HG03520 (cell line): ENCODE results near the gene SLC2A4RG.
"Not testable (repeated sequence)": the region's sequence is repeated elsewhere in the genome, so short reads cannot be mapped to it uniquely, and the experiment has no call there.

ENCODE experiments used
- ATAC-seq: cut with Tn5 transposase; IDR thresholded peaks from one replicate; pipeline ENCODE4 v1.9.1; 2021; ENCODE audit warnings: mild to moderate bottlenecking, moderate library complexity; ENCODE audit not compliant: unreplicated experiment

SLC2A4RG gene

DNA sequence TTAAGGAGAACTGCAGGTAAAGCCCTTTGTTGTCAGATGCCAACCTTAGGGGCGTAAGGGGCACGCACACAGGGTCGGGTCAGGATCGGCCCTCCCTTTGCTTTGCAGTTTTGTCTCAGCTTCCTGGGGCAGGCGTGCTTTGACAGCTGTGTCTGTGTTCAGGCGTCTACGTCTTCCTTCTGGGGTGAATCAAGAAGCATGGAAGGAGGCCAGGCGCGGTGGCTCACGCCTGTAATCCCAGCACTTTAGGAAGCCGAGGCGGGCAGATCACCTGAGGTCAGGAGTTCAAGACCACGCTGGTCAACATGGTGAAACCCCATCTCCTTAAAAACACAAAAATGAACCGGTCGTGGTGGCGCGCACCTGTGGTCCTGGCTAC is 30.4 kb upstream of the SLC2A4RG start:
- no peak for ATAC-seq

DNA sequence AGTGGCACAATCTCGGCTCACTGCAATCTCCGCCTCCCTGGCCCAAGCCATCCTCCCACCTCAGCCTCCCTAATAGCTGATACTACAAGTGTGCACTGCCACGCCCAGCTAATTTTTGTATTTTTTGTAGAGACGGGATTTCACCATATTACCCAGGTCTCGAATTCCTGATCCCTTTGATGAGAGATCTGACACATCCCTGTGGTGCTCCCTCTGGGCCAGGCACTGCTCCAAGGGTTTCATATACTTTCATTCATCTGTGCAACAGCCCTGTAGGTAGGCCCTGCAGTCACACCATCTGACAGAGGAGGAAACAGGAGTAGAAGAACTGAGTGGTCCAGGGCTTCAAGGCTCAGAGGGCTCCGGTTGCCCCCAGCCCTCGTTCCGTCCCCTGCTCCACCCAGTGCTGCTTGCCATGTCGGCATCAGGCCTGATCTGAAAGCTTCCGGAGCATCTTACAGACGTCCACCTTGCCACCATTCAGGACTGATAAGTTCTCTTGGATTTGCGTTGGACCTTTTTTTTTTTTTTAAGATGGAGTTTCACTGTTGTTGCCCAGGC is 28.4 kb upstream of the SLC2A4RG start:
- ATAC-seq: no peak

DNA sequence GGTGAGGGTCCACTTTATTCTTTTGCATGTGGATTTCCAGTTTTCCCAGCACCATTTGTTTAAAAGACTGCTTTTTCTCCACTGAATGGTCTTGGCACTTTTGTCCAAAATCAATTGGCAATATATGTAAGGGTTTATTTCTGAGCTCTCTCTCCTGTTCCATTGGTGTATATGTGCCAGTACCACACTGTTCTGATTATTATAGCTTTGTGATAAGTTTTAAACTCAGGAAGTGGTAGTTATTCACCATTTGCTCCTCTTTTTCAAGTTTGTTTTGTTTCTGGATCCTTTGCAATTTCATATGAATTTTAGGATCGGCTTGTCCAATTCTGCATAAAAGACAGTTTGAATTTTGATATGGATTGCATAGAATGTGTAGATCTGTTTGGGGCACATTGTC is 27.4 kb upstream of the SLC2A4RG start:
- ATAC-seq: no peak

DNA sequence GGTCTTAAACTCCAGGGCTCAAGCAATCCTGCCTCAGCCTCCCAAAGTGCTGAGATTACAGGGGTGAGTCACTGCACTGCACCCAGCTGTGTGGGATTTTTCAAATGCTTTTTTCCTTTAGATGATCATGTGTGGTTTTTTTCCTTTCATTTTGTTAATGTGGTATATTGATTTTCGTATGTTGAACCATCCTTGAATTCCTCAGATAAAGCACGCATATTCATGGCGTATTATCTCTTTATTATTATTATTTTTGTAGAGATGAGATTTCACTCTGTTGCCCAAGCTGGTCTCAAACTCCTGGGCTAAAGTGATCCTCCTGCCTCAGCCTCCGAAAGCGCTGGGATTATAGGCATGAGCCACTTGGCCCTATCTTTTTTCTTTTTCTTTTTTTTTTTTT is 24.7 kb upstream of the SLC2A4RG start:
- no peak for ATAC-seq

DNA sequence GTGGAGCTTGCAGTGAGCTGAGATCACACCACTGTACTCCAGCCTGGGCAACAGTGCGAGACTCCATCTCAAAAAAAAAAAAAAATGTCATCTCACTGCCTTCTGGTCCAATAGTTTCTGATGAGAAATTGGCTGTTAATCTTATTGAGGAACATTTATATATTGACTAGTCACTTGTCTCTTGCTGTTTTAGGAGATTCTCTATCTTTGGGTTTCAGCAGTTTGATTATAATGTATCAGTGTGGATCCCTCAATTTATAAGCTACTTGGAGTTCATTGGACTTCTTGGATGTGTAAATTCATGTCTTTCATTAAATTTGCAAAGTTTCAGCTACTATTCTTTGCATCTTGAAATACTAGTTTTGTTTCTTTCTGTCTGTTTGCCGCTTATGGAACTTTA is 20.6 kb upstream of the SLC2A4RG start:
- ATAC-seq: no peak

DNA sequence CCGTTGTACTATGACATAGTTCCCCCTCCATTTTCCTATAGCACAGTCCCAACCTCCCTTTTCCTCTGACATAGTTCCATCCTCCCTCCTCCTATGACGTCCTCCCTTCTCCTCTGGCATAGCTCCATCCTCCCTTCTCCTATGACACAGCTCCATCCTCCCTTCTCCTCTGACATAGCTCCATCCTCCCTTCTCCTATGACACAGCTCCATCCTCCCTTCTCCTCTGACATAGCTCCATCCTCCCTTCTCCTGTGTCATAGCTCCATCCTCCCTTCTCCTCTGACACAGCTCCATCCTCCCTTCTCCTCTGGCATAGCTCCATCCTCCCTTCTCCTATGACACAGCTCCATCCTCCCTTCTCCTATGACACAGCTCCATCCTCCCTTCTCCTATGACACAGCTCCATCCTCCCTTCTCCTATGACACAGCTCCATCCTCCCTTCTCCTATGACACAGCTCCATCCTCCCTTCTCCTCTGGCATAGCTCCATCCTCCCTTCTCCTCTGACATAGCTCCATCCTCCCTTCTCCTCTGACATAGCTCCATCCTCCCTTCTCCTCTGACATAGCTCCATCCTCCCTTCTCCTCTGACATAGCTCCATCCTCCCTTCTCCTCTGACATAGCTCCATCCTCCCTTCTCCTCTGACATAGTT is 16.5 kb upstream of the SLC2A4RG start:
- ATAC-seq: not testable (repeated sequence)

DNA sequence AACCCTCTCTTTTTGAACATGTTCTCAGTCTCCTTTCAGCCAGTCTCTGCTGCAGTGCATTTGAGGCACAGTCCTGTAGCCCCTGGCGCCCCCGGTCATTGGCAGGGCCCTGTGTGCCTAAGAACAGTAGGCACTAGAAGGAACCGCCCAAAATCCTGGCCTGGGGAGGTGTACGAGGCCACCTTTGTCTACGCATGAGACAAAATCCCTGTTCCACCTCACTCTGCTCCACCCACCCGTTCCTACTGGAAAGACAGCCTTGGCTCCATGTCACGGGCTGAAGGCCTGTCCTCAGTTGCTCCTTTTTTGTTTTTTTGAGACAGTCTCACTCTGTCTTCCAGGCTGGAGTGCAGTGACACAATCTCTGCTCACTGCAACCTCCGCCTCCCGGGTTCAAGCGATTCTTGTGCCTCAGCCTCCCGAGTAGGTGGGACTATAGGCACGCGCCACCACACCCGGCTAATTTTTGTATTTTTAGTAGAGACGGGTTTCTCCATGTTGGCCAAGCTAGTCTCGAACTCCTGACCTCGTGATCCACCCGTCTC is 9.3 kb upstream of the SLC2A4RG start:
- not testable (repeated sequence) for ATAC-seq

DNA sequence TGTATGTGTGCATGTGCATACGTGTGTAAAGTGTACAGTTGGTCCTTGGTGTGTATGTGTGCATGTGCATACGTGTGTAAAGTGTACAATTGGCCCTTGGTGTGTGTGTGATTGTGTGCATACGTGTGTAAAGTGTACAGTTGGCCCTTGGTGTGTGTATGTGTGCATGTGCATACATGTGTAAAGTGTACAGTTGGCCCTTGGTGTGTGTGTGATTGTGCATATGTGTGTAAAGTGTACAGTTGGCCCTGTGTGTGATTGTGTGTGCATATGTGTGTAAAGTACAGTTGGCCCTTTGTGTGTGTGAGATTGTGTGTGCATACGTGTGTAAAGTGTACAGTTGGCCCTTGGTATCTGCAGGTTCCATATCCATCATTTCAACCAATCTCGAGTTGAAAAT is 8.2 kb upstream of the SLC2A4RG start:
- ATAC-seq: no peak

DNA sequence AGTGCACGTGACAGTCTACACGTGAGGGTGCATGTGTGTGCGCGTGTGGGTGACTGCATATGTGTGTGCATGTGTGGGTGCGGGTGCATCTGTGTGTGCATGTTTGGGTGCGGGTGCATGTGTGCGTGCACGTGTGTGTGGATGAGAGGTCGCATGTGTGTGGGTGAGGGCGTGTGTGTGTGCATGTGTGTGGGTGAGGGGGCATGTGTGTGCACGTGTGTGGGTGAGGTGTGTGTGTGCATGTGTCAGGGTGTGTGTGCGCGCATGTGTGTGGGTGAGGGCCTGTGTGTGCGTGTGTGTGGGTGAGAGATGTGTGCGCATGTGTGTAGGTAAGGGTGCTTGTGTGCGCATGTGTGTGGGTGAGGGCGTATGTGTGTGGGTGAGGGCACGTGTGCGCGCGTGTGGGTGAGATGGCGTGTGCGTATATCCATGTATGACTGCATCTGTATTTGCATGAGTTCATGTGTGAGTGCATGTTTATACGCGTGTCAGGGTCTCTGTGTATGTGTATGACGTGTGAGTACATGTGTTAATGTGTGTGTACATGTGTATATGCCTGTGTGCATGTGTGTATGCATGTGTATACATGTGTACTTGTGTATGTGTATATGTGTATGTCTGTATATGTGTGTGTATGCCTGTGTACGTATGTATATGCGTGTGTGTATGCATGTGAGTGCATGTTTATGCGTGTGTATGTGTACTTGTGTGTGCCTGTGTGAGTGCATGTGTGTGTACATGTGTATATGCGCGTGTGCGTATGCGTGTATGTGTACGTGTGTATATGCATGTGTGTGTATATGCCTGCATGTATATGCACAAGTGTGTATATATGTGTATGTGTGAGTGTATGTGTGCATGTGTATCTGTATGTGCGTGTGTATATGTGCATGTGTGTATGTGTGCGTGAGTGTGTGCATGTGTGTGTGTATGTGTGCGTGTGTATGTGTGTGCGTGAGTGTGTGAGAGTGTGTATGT is 7.2 kb upstream of the SLC2A4RG start:
- ATAC-seq: no peak

DNA sequence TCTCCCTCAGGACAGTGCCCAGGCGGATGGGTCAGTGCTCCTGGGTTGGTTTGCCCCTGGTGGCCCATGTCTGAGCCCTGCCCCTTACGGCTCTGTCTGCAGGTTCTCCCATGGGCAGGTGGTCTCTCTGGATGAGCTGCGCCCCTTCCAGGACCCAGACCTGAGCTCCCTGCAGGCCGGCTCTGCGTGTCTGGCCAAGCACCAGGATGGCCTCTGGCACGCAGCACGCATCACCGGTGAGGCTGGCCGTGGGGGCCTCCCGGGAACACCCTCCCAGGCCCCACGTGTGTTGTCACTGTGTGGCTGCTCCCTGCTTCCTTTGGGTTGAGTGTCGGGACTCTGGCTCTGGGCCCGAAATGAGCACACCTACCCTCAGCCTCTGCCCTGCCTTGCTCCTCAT is 6.5 kb upstream of the SLC2A4RG start:
- ATAC-seq: no peak

DNA sequence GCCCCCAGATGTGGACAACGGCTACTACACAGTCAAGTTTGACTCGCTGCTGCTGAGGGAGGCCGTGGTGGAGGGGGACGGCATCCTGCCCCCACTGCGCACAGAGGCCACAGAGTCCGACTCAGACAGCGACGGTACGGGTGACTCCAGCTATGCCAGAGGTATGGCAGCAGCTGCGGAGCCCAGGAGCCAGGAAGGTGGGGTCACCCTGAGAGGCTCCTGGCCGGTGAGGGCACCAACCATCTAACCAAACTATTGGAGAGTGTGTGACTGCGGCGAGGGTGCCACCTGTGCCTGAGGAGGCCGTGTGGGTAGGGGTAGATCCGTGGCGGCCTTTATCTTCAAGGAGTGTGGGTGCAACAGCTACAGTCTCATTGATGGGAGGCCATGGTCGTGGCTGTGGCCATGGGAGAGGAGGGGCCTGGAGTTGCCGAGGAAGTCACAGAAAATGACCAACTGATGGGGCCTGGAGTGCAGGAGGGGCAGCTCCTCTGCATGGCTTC is 5.9 kb upstream of the SLC2A4RG start:
- no peak for ATAC-seq

DNA sequence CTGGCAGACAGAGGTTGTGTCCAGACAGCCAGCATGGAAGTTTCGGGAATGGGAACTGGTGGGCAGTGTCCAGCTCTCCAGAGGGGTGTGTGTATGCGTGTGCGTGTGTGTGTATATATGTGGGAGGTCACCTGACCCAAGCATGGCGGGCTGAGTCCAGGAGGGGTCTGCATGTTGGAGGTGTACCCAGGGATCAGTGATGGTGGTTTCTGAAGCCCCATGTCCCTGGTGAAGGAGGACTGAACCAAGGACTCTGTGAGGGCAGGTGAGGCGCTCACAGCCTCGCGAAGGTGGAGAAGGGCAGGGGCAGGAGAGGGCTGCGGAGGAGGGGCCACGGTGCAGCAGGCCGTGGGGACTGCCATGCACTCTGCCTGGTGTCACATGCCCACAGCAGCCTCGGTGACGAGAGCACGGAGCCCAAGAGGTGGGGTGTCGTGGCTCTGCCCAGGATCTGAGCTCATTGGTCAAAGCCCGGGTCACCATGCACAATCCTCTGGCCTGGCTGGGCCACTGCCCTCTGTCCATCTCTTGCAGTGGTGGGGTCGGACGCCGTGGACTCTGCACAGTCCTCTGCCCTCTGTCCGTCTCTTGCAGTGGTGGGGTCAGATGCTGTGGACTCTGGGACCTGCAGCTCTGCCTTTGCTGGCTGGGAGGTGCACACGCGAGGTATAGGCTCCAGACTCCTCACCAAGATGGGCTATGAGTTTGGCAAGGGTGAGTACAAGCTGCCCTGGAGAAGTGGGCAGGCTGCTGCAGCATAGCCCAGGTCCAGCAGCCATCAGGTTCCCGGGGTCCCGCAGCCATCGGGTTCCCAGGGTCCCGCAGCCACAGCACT is 5.2 kb upstream of the SLC2A4RG start:
- no peak for ATAC-seq

DNA sequence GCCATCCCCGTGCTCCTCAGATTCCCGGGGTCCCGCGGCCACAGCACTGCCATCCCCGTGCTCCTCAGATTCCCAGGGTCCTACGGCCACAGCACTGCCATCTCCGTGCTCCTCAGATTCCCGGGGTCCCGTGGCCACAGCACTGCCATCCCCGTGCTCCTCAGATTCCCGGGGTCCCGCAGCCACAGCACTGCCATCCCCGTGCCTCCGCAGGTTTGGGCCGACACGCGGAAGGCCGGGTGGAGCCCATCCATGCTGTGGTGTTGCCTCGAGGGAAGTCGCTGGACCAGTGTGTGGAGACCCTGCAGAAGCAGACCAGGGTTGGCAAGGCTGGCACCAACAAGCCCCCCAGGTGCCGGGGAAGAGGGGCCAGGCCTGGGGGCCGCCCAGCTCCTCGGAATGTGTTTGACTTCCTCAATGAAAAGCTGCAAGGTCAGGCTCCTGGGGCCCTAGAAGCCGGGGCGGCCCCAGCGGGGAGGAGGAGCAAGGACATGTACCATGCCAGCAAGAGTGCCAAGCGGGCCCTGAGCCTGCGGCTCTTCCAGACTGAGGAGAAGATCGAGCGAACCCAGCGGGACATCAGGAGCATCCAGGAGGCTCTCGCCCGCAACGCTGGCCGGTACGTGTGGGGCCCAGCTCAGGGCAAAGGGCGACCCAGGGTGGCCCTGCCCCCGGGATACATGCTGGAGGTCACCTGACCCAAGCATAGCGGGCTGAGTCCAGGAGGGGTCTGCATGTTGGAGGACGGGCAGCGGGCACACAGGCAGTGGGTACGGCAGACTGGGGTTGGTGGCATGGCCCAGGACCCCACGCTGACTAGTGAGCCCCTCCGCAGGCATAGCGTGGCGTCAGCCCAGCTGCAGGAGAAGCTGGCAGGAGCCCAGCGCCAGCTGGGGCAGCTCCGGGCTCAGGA is 4.4 kb upstream of the SLC2A4RG start:
- no peak for ATAC-seq

DNA sequence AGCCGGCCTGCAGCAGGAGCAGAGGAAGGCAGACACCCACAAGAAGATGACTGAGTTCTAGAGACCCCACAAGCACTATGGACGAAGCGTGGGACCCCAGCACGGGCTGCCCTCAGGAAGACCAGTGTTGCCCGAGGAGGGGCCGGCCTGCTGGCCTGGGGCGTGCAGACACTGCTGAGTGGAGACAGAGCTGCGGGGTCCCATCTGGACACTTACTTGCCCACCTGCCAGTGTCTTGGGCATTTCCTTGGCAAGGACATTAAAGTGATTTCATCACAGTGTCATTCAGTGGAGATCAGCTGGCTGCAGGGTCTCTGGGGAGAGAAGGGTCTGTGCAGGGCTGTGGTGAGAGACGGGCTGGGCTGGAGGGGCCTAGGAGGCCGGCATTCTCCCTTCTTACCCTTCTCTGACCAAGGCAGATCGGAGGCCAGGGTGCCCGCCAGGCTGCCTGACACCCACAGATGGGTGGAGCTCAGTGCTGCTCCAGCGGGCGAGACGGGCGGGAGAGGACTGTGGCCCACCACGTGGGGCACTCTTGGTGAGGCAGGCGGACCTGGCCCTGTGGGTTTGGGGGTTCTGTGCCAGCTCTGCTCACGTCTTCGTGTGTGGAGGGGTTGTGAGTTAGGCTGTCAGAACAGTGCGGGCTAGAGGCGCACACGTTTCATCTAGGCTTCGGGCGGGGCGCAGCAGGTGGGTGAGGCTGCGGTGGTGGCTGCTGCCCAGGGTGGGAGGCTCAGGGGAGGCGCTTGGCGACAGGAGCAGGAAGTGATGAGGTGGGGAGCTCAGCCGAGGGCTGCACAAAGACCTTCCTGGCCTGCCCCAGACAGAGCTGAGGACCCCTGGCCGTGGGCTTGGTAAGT is 3.5 kb upstream of the SLC2A4RG start, which contains the start of gene LIME1:
TSS of gene LIME1 (plus strand) at position 806 of the 860 bp plus-strand sequence. CDS start 886 bp downstream, outside the sequence.
- ATAC-seq: no peak

DNA sequence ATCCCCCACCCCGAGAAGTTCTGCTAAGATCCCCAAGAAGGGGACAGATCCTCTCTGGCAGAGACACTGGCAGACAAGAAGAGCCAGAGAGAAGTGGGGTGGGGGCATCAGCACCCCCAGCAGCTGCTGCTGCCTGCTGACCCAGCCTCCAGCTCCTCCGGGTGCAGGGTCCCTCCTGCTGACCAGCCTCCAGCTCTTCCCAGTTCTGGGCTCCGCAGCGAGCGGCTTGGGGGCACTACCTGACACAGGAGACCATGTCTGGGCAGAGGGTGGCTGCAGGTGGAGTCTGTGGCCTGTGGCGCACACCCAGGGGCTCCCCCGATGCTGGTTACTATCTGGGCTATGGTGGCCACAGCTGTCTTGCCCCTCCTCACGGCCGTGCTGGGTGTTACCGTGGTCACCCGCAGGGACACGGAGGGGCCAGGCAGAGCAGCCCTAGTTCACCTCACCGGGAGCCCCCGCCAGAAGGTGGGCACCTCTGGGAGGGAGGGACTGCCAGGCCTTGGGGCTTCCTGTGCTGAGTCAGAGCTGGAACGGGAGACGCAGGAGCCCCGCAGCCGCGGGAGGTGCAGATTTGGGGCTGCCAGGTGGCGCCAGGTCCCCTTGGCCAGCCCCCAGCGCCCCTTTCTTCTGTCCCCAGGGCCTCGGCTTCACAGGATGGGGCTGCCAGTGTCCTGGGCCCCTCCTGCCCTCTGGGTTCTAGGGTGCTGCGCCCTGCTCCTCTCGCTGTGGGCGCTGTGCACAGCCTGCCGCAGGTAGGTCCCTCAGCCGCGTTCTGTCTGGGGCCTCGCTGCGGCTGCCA is 2.5 kb upstream of the SLC2A4RG start:
- ATAC-seq: no peak

DNA sequence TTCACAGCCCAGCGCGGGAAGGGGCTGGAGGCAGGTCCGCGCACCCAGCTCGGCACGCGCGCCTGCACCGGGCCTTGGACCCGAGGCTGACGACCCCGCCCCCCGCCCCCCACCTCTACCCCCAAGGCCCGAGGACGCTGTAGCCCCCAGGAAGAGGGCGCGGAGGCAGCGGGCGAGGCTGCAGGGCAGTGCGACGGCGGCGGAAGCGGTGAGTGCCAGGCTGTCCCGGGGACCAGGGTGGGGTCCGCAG is 2.0 kb upstream of the SLC2A4RG start:
- no peak for ATAC-seq

DNA sequence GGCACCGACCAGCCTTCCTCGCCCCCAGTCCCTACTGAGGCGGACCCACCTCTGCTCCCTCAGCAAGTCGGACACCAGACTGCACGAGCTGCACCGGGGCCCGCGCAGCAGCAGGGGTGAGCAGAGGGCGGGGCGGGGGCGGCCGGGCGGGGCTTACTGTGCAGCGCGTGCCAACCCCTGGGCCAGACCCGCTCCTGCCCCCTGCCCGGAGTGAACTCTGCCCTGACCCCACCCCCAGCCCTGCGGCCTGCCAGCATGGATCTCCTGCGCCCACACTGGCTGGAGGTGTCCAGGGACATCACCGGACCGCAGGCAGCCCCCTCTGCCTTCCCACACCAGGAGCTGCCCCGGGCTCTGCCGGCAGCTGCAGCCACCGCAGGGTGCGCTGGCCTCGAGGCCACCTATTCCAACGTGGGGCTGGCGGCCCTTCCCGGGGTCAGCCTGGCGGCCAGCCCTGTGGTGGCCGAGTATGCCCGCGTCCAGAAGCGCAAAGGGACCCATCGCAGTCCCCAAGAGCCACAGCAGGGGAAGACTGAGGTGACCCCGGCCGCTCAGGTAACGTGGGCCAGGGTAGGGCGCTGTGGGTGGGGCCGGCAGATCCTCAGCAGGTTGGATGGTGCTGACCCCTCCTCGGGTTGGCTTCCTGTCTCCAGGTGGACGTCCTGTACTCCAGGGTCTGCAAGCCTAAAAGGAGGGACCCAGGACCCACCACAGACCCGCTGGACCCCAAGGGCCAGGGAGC is 1.5 kb upstream of the SLC2A4RG start:
- ATAC-seq: no peak
